HL-60 (cell line): ENCODE measurements around the gene PRL.

Experiments
- DNase-seq, 2 experiments: peaks; one replicate each; pipeline ENCODE4 v3.0.0-alpha.2; 2010 to 2020; ENCODE audit warnings: low read depth in 1 of 2, low spot score in 1 of 2
- H3K27ac ChIP-seq: fragments of 250-450 bp; sonication (Bioruptor Pico); replicated peaks from 2 replicates; pipeline ENCODE4 v1.5.1; 2020; ENCODE audit warnings: mild to moderate bottlenecking, moderate library complexity
- H3K27me3 ChIP-seq: fragments of 250-450 bp; sonication (Bioruptor Pico); 2 replicates; pipeline ENCODE4 v1.5.1; 2021; ENCODE audit warnings: mild to moderate bottlenecking, moderate library complexity; ENCODE audit not compliant: insufficient read depth, poor library complexity, severe bottlenecking
- H3K4me3 ChIP-seq: replicated peaks from 2 replicates; pipeline ENCODE4 v1.5.1; 2011; ENCODE audit warnings: mild to moderate bottlenecking, control low read depth, low read length; ENCODE audit not compliant: insufficient read depth
- CTCF ChIP-seq: IDR thresholded peaks from one replicate; pipeline ENCODE4 v1.5.1; 2011; ENCODE audit warnings: low read length, control low read depth, inconsistent platforms; ENCODE audit not compliant: insufficient read depth
- GABPA ChIP-seq: IDR thresholded peaks from 2 replicates; pipeline ENCODE4 v1.6.1; 2012; ENCODE audit warnings: low read depth
- POLR2AphosphoS5 ChIP-seq: IDR thresholded peaks from 2 replicates; pipeline ENCODE4 v1.6.1; 2012; ENCODE audit warnings: low read depth
- REST ChIP-seq: IDR thresholded peaks from 2 replicates; pipeline ENCODE4 v1.6.1; 2012; ENCODE audit warnings: low read depth; ENCODE audit not compliant: insufficient replicate concordance
- SPI1 ChIP-seq: IDR thresholded peaks from 2 replicates; pipeline ENCODE4 v1.6.1; 2012; ENCODE audit warnings: low read depth, mild to moderate bottlenecking, borderline replicate concordance

The PRL gene

DNA sequence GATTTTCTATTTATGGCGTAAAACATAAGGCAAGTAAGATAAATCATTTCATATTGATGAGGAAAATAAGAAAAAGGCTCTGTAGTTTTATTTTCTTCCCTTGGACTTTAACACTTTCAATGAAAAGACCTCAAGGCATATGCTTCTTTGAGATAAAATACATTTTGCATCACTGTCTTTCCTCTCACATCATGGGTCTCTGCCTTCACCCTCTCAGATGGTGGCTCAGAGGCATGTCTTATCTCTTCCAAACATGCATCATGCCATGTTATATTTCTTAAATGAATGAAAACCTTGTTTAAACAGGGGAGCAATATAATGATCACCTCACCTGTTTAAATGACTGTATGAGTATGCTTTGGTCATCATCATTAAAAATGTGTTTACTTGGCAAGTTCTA lies 59.3 kb downstream of the PRL start:
- Histone ChIP-seq H3K27ac (no peak overlapping the region), H3K4me3 (no peak overlapping the region), H3K27me3 (no peaks in the 10 kb centered on the region)
- no peak for DNase-seq
- TF ChIP-seq SPI1 (no peak), POLR2AphosphoS5 (no peak), CTCF (no peak), REST (no peak), GABPA (no peak)
